Calu3 (cell line): ENCODE measurements around the gene SGK1. TPM values are rescaled to one million over a fixed set of nuclear protein-coding genes. Genes with fewer than 3 reads are reported as not detected.

Experiments
- BruUV-seq: library from RNA; stranded (reverse); fragments of 400-500 nt; replicated peaks from 2 replicates; lab custom pipeline; 2021; lab: Mats Ljungman, UMichigan
- CTCF ChIA-PET: fragments of 300-600 bp; sonication (Branson Sonifier 250); formaldehyde crosslinking; loops from one replicate; lab custom pipeline; 2022; ENCODE audit warnings: antibody characterized with exemption; lab: Charles Lee
- DNase-seq: peaks from one replicate; pipeline ENCODE4 v3.0.0; 2022
- H3K27ac Mint-ChIP-seq: one replicate; pipeline ENCODE4 v1.8.0; 2022; ENCODE audit warnings: mixed read lengths; ENCODE audit not compliant: unreplicated experiment
- H3K27me3 Mint-ChIP-seq: one replicate; pipeline ENCODE4 v1.8.0; 2022; ENCODE audit warnings: mixed read lengths; ENCODE audit not compliant: unreplicated experiment
- H3K36me3 Mint-ChIP-seq: one replicate; pipeline ENCODE4 v1.8.0; 2022; ENCODE audit warnings: mild to moderate bottlenecking, moderate library complexity, mixed read lengths; ENCODE audit not compliant: insufficient read depth, unreplicated experiment
- H3K4me1 Mint-ChIP-seq: one replicate; pipeline ENCODE4 v1.8.0; 2022; ENCODE audit warnings: mild to moderate bottlenecking, low read depth, mixed read lengths; ENCODE audit not compliant: unreplicated experiment
- H3K4me3 Mint-ChIP-seq: one replicate; pipeline ENCODE4 v1.8.0; 2022; ENCODE audit warnings: mild to moderate bottlenecking, low read depth, moderate library complexity, mixed read lengths; ENCODE audit not compliant: unreplicated experiment
- H3K9me3 Mint-ChIP-seq: one replicate; pipeline ENCODE4 v1.8.0; 2022; ENCODE audit warnings: low read depth, mixed read lengths; ENCODE audit not compliant: unreplicated experiment
- CTCF ChIP-seq: fragments of 200-600 bp; IDR thresholded peaks from one replicate; pipeline ENCODE4 v1.8.0; 2022; ENCODE audit warnings: antibody characterized with exemption; ENCODE audit not compliant: unreplicated experiment
- intact Hi-C: fragments of 100-400 bp; cut with micrococcal nuclease; formaldehyde crosslinking; loops from one replicate; pipeline ENCODE4 v1.10.0; 2022; ENCODE audit not compliant: unreplicated experiment
- total RNA-seq: library from RNA; stranded (reverse); gene quantifications from 2 replicates; pipeline ENCODE4 v1.2.3, GENCODE V29; 2022

SGK1 gene
- total RNA-seq, 1 experiment from 2014 or later, result 21.8 TPM

GRCh38 chr6:134170844-134171243, 147.1 kb downstream of the SGK1 start:
- Mint-ChIP-seq H3K36me3 (peaks cover 48% of the 10 kb centered on the region), H3K27ac (no peak overlapping the region), H3K4me1 (peaks cover 28% of the 10 kb centered on the region), H3K4me3 (no peak overlapping the region), H3K9me3 (no peaks in the 10 kb centered on the region), H3K27me3 (no peaks in the 10 kb centered on the region)
- intact Hi-C loops, result loop anchor here (5.0 to 10.0 kb wide), 3 partner anchors 284 to 711 kb away; no protein-coding TSS in a partner anchor
- BruUV-seq, result no TSS peak
- CTCF ChIA-PET, result no interaction called here
- DNase-seq, result no peak
- no peak for TF ChIP-seq CTCF

DNA sequence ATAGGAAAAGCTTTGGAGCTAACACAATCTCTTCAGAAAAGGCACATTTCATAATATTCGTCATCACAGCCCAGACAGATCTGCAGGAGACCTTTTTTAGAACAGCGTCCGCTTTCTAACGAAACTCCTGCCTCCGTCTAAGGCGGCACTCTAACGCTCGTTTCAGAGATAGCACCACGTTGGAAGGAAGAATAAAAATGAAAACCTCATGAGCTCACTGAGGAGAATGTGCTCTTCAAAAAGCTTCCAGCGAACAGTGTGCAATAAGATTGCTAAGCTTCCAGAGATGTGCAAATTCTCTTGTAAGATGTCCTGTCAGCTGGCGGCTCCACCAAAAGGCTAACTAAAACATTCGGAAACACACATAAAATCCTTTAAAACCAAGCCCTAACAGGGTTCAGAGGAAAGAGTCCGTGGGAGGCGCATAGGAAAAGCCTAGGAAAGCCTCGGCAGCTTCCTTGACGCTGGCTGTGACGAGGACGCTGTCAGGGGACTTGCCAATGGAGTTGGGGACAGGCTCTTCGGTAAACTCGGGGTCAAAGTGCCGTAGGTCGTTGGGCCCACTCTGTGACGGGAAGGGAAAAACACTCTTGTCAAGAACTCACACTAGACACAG, 147.9 kb downstream of the SGK1 start:
- CTCF ChIA-PET, result no interaction called here
- Mint-ChIP-seq H3K27me3 (no peaks in the 10 kb centered on the region), H3K27ac (no peak overlapping the region), H3K36me3 (peaks cover 39% of the 10 kb centered on the region), H3K9me3 (no peaks in the 10 kb centered on the region), H3K4me1 (peaks cover 22% of the 10 kb centered on the region), H3K4me3 (no peak overlapping the region)
- no peak for TF ChIP-seq CTCF
- intact Hi-C loops, result loop anchor here (5.0 to 10.0 kb wide), 3 partner anchors 285 to 712 kb away; no protein-coding TSS in a partner anchor
- no TSS peak for BruUV-seq
- no peak for DNase-seq

DNA sequence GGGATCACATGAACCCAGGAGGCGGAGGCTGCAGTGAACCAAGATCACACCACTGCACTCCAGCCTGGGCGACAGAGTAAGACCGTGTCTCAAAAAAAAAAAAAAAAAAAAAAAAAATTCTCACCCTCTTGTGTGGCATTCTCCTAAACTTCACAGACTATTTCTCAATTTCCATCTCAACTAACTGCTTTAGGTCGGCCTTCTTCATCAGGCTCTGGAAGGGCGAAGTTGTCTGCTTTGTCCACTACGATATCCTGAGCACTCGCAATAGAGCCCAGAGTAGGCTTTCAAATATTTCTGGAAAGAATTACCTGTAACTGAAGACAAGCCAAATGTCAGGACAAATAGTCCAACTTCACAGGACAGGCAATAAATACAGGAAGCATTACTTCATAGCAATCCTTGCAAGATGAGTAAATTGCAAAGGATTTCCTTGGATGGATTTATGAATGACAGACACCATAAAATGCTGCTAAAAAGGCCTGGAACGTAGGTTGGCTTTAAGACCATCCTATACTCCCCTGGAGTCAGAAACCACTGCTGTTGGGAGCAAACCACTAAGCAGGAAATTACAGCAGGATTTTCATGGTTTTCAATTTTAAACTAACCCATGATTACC, 149.2 kb downstream of the SGK1 start:
- Mint-ChIP-seq H3K4me1 (peaks cover 22% of the 10 kb centered on the region), H3K27me3 (no peaks in the 10 kb centered on the region), H3K4me3 (no peak overlapping the region), H3K27ac (no peak overlapping the region), H3K36me3 (peaks cover 27% of the 10 kb centered on the region), H3K9me3 (no peaks in the 10 kb centered on the region)
- no peak for TF ChIP-seq CTCF
- intact Hi-C loops, result no loop called here
- DNase-seq, result no peak
- CTCF ChIA-PET, result no interaction called here
- no TSS peak for BruUV-seq

- intact Hi-C loops, result no loop called here
- no TSS peak for BruUV-seq
- no peak for DNase-seq
- CTCF ChIA-PET, result no interaction called here
- Mint-ChIP-seq H3K27ac (no peak overlapping the region), H3K36me3 (peaks cover 10% of the 10 kb centered on the region), H3K4me1 (peaks cover 10% of the 10 kb centered on the region), H3K27me3 (no peaks in the 10 kb centered on the region), H3K9me3 (no peaks in the 10 kb centered on the region), H3K4me3 (no peak overlapping the region)
- no peak for TF ChIP-seq CTCF
Measured at GRCh38 chr6:134166511-134167261, 151.2 kb downstream of the SGK1 start.
